HG02610 (cell line): Measurements from ENCODE around the gene MTHFR.

Experiments
- ATAC-seq: cut with Tn5 transposase; IDR thresholded peaks from one replicate; pipeline ENCODE4 v1.9.1; 2021; ENCODE audit warnings: mild to moderate bottlenecking, moderate library complexity; ENCODE audit not compliant: unreplicated experiment

MTHFR gene

GRCh38 chr1:11736746-11737639, 68.8 kb downstream of the MTHFR start:
- peak; percentile 34 for ATAC-seq

GRCh38 chr1:11735854-11736745, 69.7 kb downstream of the MTHFR start, which contains the start of gene AGTRAP:
Gene AGTRAP, plus strand, starts transcription at chr1:11736136. Its CDS starts 73 bp downstream, at chr1:11736209.
- no peak for ATAC-seq
